Fibroblast of skin of scalp (primary cell): ENCODE measurements around the gene BCL11A.
A peak's percentile ranks its signal among the peaks of the same experiment; 100 is the strongest.

ENCODE experiments used
- DNase-seq: peaks from one replicate; pipeline ENCODE4 v3.0.0-alpha.2; 2013

The BCL11A gene

DNA sequence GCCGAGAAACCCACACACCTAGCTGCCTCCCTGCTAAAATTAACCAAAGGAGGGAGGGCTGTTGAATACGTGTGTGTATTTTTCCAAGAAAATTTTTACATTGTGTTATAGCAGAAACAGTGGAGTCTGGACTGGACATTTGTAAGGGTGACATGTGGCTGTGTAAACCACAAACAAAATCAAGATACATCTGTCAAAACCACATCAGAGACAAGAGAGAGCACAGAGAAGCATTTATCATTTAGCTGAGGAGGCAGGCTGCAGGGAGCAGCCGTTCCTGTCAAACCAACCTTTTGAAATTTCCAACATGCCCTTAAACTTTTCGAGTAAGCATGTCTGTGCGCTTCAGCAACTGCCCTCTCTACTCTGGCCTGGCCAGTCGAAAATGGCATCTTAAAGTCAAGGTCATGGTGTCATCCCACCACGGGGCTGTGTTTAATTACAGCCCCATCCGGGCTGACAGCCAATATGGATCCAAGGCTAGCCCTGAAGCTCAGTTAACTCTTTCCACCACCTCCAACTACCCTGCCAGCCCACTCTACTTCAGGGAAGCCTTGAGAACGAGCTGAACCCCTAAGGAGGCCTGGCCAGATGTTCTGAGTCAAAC lies 8.4 kb downstream of the BCL11A start:
- no peak for DNase-seq

DNA sequence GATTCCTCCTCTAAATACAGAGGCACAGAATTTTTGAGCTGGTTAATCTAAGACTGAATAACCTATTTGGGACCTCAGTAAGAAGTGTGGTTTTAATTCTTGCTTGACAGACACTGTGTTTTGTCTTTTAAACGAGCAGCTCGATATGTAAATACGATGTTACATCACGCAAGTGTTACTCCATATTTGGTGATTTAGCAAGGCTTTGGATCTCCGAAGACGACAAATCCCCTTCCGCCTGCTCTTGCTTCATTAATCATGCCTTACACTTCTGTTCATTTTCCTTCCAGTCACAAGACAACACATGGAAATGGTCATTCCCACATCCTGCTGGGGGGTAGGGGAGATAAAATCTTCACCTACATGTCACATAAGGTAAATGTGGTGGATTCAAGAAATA lies 9.4 kb downstream of the BCL11A start:
- peak; percentile 87 for DNase-seq

DNA sequence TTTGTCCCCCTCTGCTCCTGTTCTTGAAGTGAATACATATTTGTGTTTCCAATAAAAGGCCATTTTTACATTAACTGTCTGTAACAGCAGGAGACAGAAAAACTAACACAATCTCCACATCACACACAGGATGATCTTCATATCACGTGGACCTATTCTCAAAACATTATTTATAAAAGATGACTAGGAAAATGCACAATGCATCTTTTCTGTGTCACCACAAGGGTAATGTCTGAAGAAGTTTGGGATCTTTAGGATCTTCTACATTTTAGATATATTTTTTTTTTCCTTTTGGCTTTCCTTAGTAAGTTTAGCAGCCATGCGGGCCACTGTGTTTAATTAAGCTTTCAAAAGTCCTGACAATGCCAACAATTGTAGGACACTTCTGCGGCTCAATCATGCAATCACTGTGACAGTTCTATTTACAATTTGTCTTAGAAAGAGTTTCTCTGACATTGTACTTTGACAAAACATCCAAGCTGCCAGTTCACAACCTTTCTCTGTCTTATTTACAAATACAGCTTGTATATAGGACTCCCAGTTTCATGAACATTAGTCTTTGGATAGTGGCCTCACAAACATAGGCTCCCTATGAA lies 12.3 kb downstream of the BCL11A start:
- DNase-seq, result no peak

DNA sequence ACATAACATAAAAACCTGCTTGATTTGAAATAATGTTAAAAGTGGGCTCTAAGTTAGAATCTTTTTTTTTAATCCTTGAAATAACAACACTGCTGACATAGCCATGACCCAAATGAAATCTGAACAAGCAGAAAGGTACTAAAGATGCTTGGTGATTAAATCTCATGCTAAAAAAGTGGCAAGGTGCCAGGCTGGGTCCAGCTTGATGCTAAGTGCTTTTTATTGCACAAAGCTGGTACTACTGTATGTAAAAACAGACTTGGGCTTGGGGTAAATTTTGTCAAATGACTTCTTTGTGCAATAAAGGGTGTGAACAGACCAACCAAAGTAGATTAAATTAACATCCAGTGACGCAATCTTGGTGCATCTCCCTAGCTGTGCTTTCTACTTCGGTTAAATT lies 13.4 kb downstream of the BCL11A start:
- no peak for DNase-seq

DNA sequence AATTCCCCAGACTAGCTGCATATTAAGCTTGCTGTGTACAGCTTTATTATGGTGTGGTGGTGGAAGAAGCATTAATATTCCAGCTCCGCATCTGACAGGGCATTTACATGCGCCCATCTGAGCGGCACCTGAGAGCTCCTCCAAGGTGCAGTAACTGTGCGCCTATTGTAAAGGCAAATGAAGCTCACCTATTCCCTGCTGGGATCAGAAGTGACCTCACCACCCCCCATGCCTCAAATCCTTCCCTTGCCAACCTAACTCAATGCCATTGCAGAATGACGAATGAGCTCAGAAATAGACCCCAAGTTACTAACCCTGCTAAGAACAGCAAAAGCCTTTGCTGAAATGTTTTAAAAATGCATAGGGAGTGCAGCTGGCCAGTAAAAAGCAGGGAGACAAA lies 14.3 kb downstream of the BCL11A start:
- no peak for DNase-seq

DNA sequence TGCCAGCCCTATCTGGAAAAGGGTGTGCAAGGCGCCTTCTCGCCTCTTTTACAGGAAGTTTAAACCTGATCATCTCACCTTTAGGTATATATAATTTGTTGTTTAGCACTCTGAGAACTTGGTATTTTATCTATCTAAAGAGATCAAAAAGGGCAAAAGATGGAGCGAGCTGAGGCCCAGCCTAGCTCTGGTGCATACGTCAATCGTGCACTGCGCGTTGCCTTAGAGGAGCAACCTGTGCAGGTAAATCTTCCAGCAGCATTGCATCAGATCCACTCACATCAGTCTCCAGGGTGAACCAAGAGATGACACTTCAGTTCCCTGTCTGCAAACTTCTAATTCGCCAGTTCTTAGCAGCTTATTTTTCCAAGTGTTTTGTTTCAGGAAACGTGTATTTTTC lies 15.4 kb downstream of the BCL11A start:
- DNase-seq, result no peak

DNA sequence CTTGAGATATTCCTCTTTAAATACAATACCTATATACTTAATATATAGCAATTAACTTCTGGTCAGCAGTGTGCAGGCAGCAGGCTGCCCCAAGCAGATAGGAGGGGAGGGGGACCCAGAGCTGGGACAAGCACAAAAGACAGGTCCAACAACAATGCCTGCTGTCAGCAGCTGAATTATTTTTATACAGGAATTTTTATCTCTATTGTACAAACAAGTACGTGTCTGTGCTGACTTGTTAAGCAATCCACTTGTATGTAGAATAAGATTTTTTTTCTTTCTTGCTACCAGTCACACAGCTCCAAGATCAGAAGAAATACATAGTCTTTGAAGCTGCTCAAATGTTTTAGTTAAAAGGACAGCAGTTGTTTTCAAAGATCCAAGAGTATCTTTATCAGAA lies 16.7 kb downstream of the BCL11A start:
- DNase-seq, result no peak

DNA sequence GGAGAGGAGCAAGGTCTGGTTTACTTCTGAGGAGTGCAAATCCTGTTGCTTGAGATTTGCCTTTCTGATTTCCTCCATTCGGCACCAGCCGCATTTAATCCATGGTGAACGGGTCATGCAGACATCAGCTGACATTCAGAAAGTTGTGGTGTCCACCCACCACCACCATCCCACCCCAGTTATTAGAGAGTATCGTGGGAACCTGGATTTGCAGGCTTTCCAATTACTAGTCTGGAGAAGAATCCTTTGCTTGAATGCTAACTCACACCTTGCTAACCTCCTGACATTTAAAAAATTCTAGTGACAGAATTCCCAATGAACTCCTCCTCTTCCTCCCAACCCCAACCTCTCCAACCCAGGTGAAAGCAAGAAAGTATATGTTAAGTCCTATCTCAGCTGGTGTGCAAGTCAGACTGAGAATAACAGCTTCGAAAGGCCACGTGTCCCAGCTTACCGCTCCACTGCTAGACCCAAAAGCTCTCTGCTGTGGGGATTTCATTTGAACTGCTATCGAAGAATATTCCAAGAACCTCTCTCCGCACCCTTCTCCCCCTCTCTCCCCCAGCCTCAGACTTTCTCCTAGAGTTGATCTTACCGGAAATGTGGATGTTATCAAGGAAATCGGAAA lies 17.7 kb downstream of the BCL11A start:
- DNase-seq, result no peak

DNA sequence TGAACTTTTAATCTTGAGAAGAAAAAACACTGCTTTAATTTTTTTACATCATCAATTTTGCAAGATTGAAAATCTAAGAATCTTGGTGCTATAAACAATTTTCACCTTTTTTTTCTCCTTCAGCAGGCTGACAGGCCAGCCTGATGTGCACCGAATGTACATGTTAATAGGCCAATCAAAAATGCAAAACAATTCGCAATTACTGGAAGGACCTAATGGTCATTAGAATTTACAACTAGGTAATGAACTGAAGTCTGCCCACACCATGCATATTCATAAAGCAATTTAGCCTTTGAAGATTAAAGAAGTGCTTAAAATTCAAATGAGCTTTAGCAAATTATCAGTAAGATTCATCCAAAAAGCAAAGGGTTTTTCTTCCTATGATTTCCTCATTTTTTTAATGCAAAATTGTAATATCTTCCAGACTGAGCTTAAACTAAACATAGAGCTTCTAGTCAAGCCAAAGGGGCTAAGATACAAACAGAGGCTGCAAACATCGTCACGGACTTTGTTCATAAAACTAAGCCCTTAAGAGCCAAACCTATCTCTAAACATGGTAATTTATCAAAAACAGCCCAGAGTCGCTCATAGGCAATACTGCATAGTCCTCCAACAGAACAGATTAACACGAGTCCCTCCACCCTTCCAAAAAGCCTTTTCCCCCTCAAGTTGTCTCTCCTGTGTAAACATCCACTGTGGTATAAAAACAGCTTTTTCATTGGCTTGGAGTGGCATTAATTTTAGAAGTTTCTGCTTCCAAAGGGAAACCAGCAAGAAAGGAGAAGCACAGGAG lies 18.4 kb downstream of the BCL11A start:
- DNase-seq, result no peak

DNA sequence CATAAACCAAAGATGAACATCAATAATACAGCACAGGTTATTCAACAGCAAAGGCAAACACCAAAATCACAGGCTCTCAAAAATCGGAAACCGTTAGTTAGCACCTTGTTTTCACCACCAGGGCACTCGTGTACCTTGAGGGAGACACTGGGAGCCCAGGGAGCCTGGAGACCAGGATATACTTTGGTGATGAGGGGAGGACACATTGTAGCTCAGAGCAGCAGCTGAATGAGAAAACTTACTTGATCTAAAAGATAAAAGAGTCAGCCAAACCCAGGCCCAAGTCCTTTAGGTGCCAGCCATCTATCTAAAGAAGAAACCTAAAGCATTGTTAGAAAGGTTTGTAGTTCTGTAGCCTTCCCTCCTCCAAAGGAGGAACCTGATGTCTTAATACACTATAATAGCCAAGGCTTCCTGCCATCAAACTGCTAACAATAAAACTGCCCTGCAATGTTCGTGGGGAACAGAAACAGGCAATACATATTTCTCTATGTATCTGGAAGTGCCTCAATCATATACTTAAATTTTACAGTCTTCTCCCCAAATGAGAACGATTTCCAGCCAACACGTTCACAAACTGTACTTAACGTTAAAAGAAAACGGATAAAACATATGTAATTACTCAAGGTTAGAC lies 19.3 kb downstream of the BCL11A start:
- no peak for DNase-seq

DNA sequence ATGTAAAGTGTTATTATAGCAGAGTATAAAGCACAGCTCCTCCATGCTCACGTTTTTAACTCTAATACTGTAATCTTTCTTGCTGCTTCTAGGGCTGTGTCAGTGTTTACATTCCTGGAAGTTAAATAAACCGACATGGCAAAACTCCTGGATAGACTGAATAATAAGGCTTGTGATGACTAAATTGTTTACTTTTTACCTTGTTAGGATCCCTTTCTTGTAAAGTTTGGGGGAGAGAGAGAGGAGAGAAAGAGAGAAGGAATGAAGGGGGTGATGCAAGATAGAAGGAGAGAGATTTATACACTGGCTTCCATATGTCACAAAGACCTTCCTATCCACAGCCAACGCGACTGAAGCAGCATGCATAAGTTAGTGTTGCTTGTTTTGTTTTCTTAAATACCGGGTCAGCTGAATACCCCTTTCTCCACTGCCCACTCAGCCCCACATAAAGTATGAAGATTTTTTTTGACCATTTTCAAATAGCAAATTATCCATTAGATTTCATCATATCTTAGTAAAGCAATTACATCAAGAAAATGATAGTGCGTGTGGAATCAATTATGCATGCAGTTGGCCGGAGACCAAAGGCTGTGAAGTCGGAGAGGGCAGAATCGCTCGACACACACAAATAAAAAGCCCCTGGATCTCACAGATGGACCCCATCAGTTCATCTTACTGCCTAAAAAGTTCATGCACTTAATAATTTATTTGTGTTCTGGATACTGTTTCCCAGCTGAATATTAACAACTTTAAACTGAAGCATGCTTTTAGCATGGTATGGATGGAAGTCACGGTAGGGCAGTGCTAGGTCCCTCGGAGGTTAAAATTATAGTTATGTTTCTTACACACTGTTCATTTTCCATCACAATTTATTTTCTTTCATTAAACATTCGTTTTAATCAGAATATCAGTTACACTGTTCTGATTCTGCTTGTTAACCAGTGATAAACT lies 20.1 kb downstream of the BCL11A start:
- peak; percentile 75 for DNase-seq

DNA sequence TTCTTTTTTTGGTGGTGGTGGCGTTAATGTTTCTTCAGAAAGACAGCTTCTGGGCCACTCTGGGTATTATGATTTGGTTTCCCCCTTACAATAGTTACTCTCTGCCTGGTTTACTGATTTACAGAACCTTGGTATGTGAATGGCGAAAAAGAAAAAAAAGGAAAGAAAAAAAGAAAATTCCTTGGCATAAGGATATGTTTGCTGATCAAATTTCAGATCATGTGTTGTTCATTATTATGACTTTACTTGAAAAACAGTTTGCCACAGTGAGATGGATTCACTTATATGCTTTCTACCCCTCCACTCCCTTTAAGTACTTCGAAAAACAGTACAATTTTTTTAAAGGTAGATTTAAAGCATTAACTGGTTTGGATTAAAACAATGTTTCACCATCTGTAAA lies 21.0 kb downstream of the BCL11A start:
- DNase-seq, result peak; percentile 58

DNA sequence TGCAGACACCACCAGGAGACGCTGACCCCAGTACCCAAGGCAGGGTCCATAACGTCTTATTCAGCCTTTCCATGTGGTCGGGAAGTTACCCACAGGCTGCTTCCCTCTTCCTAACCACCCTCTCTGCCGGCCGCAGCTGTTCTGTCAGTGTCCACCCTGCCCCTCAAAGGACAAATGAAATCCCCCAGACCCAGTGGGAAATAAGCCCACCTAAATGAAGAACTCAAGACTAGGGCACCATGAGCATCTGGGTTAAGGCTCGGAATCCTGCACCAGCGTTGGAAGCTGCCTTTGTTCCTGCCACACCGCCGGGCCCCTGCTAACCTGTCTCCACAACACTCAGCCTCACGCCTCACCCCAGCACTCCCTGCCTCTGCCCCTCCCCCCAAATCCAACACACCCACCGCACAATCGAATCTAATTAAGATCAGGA lies 21.7 kb downstream of the BCL11A start:
- DNase-seq, result no peak

DNA sequence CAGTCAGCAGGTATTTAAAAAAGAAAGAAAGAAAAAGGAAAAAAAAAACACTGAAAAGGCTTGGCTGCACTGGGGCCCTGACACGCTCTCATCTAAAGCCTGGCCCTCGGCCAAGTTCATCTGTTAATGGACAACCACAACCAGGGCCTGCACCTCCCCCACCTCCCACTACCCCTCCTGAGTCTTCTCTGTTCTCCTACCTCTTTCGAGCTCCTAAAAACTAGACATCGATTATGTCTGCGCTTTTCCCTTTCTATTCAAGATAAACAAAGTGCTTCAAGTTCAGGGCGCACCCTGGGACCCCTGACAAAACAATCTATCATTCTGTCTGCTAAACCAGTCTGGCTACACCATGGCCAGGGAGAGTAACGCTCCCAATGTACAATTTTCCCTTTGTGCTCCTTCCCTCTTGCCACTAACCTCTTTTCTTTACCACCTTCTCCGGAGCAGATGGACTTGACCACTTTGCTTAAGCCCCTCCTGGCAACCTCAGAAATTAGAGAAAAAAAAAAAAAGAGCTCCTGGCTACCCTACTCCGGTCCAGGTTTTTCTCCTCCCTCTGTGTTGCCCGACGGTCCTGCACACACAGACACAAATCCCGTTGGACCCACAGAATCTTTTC lies 22.7 kb downstream of the BCL11A start:
- DNase-seq, result peak; percentile 74

DNA sequence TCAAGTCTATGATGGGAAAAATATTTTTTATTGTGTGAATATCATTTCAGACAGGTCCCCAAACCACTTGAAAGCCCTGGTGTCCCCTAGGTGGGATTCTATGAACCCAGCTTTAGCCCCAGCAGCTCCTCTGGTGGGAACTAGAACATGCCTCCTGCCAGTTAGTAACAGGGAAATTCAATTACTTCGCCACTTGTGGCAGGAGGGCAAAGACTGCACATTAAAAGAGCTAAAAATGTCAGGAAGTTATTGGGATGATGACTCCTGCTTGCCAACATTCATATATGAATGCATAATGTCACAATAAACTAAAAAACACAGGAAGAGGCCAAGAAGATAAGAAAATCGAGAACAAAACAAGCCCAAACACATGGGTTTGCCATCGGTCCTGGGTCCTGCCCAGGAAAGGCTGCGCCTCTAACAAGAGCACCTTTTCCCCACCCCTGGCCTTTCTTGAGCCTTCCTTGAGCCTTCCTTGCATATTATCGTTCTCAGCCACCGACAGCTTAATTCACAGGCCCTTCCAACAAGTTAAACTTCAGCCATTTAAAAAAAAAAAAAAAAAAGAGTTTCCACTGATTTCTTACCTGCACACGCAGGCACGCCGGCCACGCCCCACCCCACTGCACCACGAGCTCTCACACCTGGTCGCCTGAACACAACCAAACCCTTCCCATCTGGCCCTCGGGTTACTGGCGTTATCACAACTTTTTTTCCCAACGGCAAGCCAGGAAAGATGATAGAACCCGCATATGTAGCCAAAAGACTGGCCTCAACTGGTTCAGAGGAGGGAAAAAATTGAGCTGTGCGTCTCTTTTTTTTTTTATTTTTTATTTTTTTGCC lies 23.4 kb downstream of the BCL11A start:
- no peak for DNase-seq

DNA sequence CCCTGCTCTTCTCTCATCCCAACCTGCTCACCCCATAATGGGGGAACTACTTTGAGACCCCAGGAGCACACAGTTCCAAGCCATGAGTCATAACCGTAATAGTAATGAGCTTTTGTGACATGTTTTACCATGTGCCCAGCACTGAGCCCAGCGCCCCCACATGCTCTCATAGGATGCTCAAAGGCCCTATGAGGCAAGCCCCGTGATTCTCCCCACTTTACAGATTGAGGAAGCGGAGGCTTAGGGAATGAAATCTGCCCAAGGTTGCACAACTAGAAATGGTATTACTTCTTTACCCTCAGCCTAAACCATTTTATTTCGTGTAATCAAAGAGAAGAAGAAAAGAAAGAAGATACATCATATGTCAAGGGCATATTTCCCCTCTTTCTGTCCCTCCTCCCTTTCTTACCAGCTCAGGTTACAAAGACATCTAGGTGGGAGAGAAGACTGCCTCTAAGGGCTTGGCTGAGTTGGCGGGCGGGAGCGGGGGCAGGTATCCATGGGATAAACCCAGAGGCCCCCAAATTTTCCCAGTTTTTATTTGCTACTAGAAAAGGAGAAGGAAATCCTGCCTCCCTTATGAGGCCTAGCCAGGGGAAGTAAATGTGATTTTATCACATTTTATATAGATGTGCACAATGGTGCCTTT lies 24.2 kb downstream of the BCL11A start:
- no peak for DNase-seq

DNA sequence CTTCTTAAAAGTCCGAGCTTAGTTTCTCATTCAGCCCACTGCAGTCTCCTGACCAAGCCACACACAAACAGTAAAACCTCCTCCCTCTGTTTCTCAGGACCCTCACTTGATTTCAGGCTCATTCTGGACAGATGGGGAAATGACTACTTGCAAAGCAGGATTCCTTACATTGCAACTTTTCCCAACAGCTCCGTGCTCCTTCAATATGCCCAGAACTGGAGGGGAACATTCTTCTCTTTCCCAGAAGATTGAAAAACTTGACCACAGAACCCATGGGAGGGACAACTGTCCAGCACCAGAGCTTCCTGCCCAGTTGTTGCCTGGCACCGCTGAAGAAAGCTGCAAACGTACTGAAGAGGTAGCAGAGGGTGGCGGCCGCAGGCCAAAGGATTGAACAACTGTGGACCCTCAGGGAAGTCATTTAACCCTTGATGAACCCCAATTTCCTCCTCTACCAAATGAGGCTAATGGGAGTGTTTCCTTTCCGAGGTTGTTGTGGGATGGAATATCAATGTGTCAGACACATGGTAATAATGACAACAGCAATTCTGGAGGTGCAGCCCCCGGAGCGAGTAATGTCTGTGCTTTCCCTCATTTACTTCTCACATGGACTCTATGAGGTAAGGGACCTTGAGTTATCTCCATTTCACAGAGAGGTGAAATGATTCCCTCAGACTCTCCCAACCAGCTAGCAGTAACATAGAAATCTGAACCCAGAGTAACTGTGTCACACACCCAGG lies 25.0 kb downstream of the BCL11A start:
- peak; percentile 80 for DNase-seq

DNA sequence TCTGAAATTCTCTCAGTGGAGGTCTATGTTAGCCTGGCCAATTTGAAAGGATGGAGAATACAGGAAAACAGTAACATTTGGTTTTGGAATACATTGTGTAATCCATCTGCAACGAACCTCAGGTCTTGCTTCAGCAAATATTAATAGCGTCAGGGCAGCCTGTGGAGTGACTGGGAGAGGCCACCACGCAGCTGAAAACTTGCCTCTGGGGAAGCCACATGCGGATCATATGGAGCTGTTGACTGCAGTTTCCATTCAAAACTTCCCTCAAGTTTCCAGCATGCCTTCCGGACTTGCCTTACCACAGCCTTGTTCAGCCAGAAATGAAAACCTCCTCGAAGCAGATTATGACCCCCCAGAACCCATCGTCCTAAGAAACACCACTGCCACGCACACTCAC lies 25.7 kb downstream of the BCL11A start:
- DNase-seq, result peak; percentile 89

DNA sequence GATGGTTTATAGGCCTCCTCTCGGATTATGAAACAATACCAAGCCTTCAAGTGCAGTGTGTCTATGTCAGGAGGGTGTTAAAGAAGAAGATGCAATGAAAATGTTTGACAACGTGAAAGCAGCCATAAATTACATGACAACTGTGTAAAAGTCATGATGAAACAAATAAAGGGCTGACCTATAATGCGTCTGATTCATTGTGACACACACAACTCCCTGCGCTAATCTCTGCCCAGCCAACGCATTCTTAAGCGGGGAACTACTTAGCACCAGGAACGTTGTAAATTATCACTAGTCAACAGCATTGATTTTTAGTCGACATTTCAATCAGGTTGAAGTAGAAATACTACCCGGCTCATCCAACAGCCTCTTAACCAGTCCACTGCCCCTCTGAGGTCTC lies 26.8 kb downstream of the BCL11A start:
- DNase-seq, result no peak
